ENCODE results near the gene CASR. TPM values are rescaled to one million over a fixed set of nuclear protein-coding genes. Genes with fewer than 3 reads are reported as not detected.

The CASR gene
- total and polyA plus RNA-seq, 5 donors from 2014 or later, result 0.16 to 0.45 TPM; not detected in 3

- H3K36me3 ChIP-seq (ENCODE audit: control insufficient read depth, insufficient read depth, low read length), result no peaks in the 10 kb centered on the region
- H3K9me3 Mint-ChIP-seq, result peaks cover 0 to 3% (median 0%) of the 10 kb centered on the region in 7 donors
- no peak overlapping the region for H3K27ac Mint-ChIP-seq
- H3K4me3 ChIP-seq (ENCODE audit: low read depth, low read length), result no peak overlapping the region
- H3K27ac ChIP-seq (ENCODE audit: insufficient read depth, low read length, poor library complexity, severe bottlenecking), result no peak overlapping the region
- H3K27me3 Mint-ChIP-seq, result peaks cover 32% of the 10 kb centered on the region
- DNase-seq (no peak), ATAC-seq (ENCODE audit: low read depth in 2 of 2) (no peak)
- peaks cover 6% of the 10 kb centered on the region for H3K27me3 ChIP-seq (ENCODE audit: control insufficient read depth, insufficient read depth, low read length)
- H3K9me3 ChIP-seq (ENCODE audit: control insufficient read depth in 2 of 2, low read length in 2 of 2), result no peaks in the 10 kb centered on the region
- no peaks in the 10 kb centered on the region for H3K36me3 Mint-ChIP-seq
- H3K4me3 Mint-ChIP-seq, result no peak overlapping the region
- no peaks in the 10 kb centered on the region for H3K4me1 ChIP-seq (ENCODE audit: control insufficient read depth, insufficient read depth, low read length, poor library complexity, severe bottlenecking)
- no peaks in the 10 kb centered on the region for H3K4me1 Mint-ChIP-seq
Measured at GRCh38 chr3:122263974-122264588, 80.6 kb downstream of the CASR start.

- Mint-ChIP-seq H3K36me3 (no peaks in the 10 kb centered on the region), H3K27me3 (peaks cover 21% of the 10 kb centered on the region), H3K4me3 (no peak overlapping the region), H3K4me1 (peaks cover 0 to 1% (median under 1%) of the 10 kb centered on the region in 4 donors), H3K27ac (no peak overlapping the region), H3K9me3 (peaks cover 0 to 3% (median 0%) of the 10 kb centered on the region in 7 donors)
- ATAC-seq (ENCODE audit: low read depth in 2 of 2) (no peak), DNase-seq (no peak)
- Histone ChIP-seq H3K27ac (ENCODE audit: insufficient read depth, low read length, poor library complexity, severe bottlenecking) (no peak overlapping the region), H3K9me3 (ENCODE audit: control insufficient read depth in 2 of 2, low read length in 2 of 2) (no peaks in the 10 kb centered on the region), H3K4me1 (ENCODE audit: control insufficient read depth, insufficient read depth, low read length, poor library complexity, severe bottlenecking) (peaks cover 2% of the 10 kb centered on the region), H3K27me3 (ENCODE audit: control insufficient read depth, insufficient read depth, low read length) (peaks cover 4% of the 10 kb centered on the region), H3K36me3 (ENCODE audit: control insufficient read depth, insufficient read depth, low read length) (no peaks in the 10 kb centered on the region), H3K4me3 (ENCODE audit: low read depth, low read length) (no peak overlapping the region)
Measured at GRCh38 chr3:122265957-122266356, 82.5 kb downstream of the CASR start.

GRCh38 chr3:122268257-122269024 lies 85.0 kb downstream of the CASR start:
- DNase-seq (no peak), ATAC-seq (ENCODE audit: low read depth in 2 of 2) (no peak)
- H3K4me3 Mint-ChIP-seq, result no peak overlapping the region
- Histone ChIP-seq H3K27me3 (ENCODE audit: control insufficient read depth, insufficient read depth, low read length) (peaks cover 4% of the 10 kb centered on the region), H3K9me3 (ENCODE audit: control insufficient read depth in 2 of 2, low read length in 2 of 2) (no peaks in the 10 kb centered on the region), H3K27ac (ENCODE audit: insufficient read depth, low read length, poor library complexity, severe bottlenecking) (no peak overlapping the region), H3K36me3 (ENCODE audit: control insufficient read depth, insufficient read depth, low read length) (no peaks in the 10 kb centered on the region), H3K4me1 (ENCODE audit: control insufficient read depth, insufficient read depth, low read length, poor library complexity, severe bottlenecking) (peaks cover 17% of the 10 kb centered on the region), H3K4me3 (ENCODE audit: low read depth, low read length) (no peak overlapping the region)
- no peaks in the 10 kb centered on the region for H3K36me3 Mint-ChIP-seq
- no peak overlapping the region for H3K27ac Mint-ChIP-seq
- H3K27me3 Mint-ChIP-seq, result peaks cover 4% of the 10 kb centered on the region
- H3K9me3 Mint-ChIP-seq, result peaks cover 0 to 5% (median 0%) of the 10 kb centered on the region in 7 donors
- peaks cover 13 to 24% (median 23%) of the 10 kb centered on the region in 4 donors for H3K4me1 Mint-ChIP-seq

- H3K9me3 ChIP-seq (ENCODE audit: control insufficient read depth in 2 of 2, low read length in 2 of 2), result no peaks in the 10 kb centered on the region
Measured at GRCh38 chr3:122269045-122269444, 85.6 kb downstream of the CASR start.

GRCh38 chr3:122271246-122271898 lies 87.9 kb downstream of the CASR start:
- peaks cover 0 to 2% (median 0%) of the 10 kb centered on the region in 7 donors for H3K9me3 Mint-ChIP-seq
- H3K4me3 ChIP-seq (ENCODE audit: low read depth, low read length), result peak overlapping the region; percentile 47

More at GRCh38 chr3:122269045-122269444, 85.6 kb downstream of the CASR start:
- H3K4me1 Mint-ChIP-seq, result peaks cover 13 to 29% (median 25%) of the 10 kb centered on the region in 4 donors
- H3K27me3 ChIP-seq (ENCODE audit: control insufficient read depth, insufficient read depth, low read length), result no peaks in the 10 kb centered on the region
- H3K9me3 Mint-ChIP-seq, result peaks cover 0 to 5% (median 0%) of the 10 kb centered on the region in 7 donors
- no peak overlapping the region for H3K27ac Mint-ChIP-seq
- no peak for DNase-seq
- H3K27me3 Mint-ChIP-seq, result peaks cover 4% of the 10 kb centered on the region
- no peak for ATAC-seq (ENCODE audit: low read depth in 2 of 2)
- no peak overlapping the region for H3K27ac ChIP-seq (ENCODE audit: insufficient read depth, low read length, poor library complexity, severe bottlenecking)
- H3K36me3 ChIP-seq (ENCODE audit: control insufficient read depth, insufficient read depth, low read length), result no peaks in the 10 kb centered on the region
- peaks cover 17% of the 10 kb centered on the region for H3K4me1 ChIP-seq (ENCODE audit: control insufficient read depth, insufficient read depth, low read length, poor library complexity, severe bottlenecking)
- H3K4me3 ChIP-seq (ENCODE audit: low read depth, low read length), result no peak overlapping the region
- H3K36me3 Mint-ChIP-seq, result no peaks in the 10 kb centered on the region
- H3K4me3 Mint-ChIP-seq, result no peak overlapping the region

GRCh38 chr3:122272879-122273278 lies 89.4 kb downstream of the CASR start:
- peak overlapping the region in 1 of 3 donors; percentile 10 for H3K27ac Mint-ChIP-seq
- Histone ChIP-seq H3K9me3 (ENCODE audit: control insufficient read depth in 2 of 2, low read length in 2 of 2) (no peaks in the 10 kb centered on the region), H3K27me3 (ENCODE audit: control insufficient read depth, insufficient read depth, low read length) (no peaks in the 10 kb centered on the region), H3K4me3 (ENCODE audit: low read depth, low read length) (no peak overlapping the region), H3K36me3 (ENCODE audit: control insufficient read depth, insufficient read depth, low read length) (no peaks in the 10 kb centered on the region), H3K27ac (ENCODE audit: insufficient read depth, low read length, poor library complexity, severe bottlenecking) (no peak overlapping the region), H3K4me1 (ENCODE audit: control insufficient read depth, insufficient read depth, low read length, poor library complexity, severe bottlenecking) (peaks cover 17% of the 10 kb centered on the region)
- H3K27me3 Mint-ChIP-seq, result no peaks in the 10 kb centered on the region
- no peaks in the 10 kb centered on the region for H3K36me3 Mint-ChIP-seq
- ATAC-seq (ENCODE audit: low read depth in 2 of 2) (no peak), DNase-seq (no peak)
- H3K4me3 Mint-ChIP-seq, result peak overlapping the region in 1 of 4 donors; percentile 4
- peaks cover 13 to 29% (median 25%) of the 10 kb centered on the region in 4 donors for H3K4me1 Mint-ChIP-seq
- H3K9me3 Mint-ChIP-seq, result peaks cover 0 to 2% (median 0%) of the 10 kb centered on the region in 7 donors

More at GRCh38 chr3:122271246-122271898, 87.9 kb downstream of the CASR start:
- peaks cover 13 to 29% (median 25%) of the 10 kb centered on the region in 4 donors for H3K4me1 Mint-ChIP-seq
- Histone ChIP-seq H3K27ac (ENCODE audit: insufficient read depth, low read length, poor library complexity, severe bottlenecking) (no peak overlapping the region), H3K9me3 (ENCODE audit: control insufficient read depth in 2 of 2, low read length in 2 of 2) (no peaks in the 10 kb centered on the region), H3K4me1 (ENCODE audit: control insufficient read depth, insufficient read depth, low read length, poor library complexity, severe bottlenecking) (peaks cover 17% of the 10 kb centered on the region), H3K36me3 (ENCODE audit: control insufficient read depth, insufficient read depth, low read length) (no peaks in the 10 kb centered on the region), H3K27me3 (ENCODE audit: control insufficient read depth, insufficient read depth, low read length) (no peaks in the 10 kb centered on the region)
- DNase-seq (peak in 2 of 3 donors; percentile 54 to 74), ATAC-seq (ENCODE audit: low read depth in 2 of 2) (peak; percentile 40 to 62)
- H3K4me3 Mint-ChIP-seq, result peak overlapping the region in 3 of 4 donors; percentile 0 to 28 (median 10)
- H3K36me3 Mint-ChIP-seq, result no peaks in the 10 kb centered on the region
- H3K27ac Mint-ChIP-seq, result peak overlapping the region in 2 of 3 donors; percentile 3 to 18
- no peaks in the 10 kb centered on the region for H3K27me3 Mint-ChIP-seq

GRCh38 chr3:122273498-122273897 lies 90.0 kb downstream of the CASR start:
- no peak overlapping the region for H3K4me3 ChIP-seq (ENCODE audit: low read depth, low read length)
- no peaks in the 10 kb centered on the region for H3K9me3 ChIP-seq (ENCODE audit: control insufficient read depth in 2 of 2, low read length in 2 of 2)
- ATAC-seq (ENCODE audit: low read depth in 2 of 2) (no peak), DNase-seq (peak in 1 of 3 donors; percentile 23)
- Mint-ChIP-seq H3K9me3 (peaks cover 0 to 2% (median 0%) of the 10 kb centered on the region in 7 donors), H3K27ac (peak overlapping the region in 1 of 3 donors; percentile 6), H3K4me1 (peaks cover 13 to 29% (median 25%) of the 10 kb centered on the region in 4 donors), H3K36me3 (no peaks in the 10 kb centered on the region), H3K27me3 (no peaks in the 10 kb centered on the region), H3K4me3 (no peak overlapping the region)
- no peaks in the 10 kb centered on the region for H3K27me3 ChIP-seq (ENCODE audit: control insufficient read depth, insufficient read depth, low read length)
- no peaks in the 10 kb centered on the region for H3K36me3 ChIP-seq (ENCODE audit: control insufficient read depth, insufficient read depth, low read length)
- peaks cover 17% of the 10 kb centered on the region for H3K4me1 ChIP-seq (ENCODE audit: control insufficient read depth, insufficient read depth, low read length, poor library complexity, severe bottlenecking)
- H3K27ac ChIP-seq (ENCODE audit: insufficient read depth, low read length, poor library complexity, severe bottlenecking), result no peak overlapping the region

All from CD4-positive, CD25-positive, alpha-beta regulatory T cell (primary cell).